NCI-H1930 (cell line): ENCODE results near the gene SLFN5.
"Not testable (repeated sequence)": the region's sequence is repeated elsewhere in the genome, so short reads cannot be mapped to it uniquely, and the experiment has no call there.

Experiments used
- DNase-seq, 2 experiments: peaks; one replicate each; lab custom pipeline; 2025; lab: John Stamatoyannopoulos, UW

The SLFN5 gene

GRCh38 chr17:35242158-35242804 lies 591 bp upstream of the SLFN5 start:
- DNase-seq: peak; percentile 21 to 46

GRCh38 chr17:35243561-35244340 lies 879 bp downstream of the SLFN5 start:
- no peak for DNase-seq

- no peak for DNase-seq
Observed at GRCh38 chr17:35244341-35245195, 1.7 kb downstream of the SLFN5 start.

- DNase-seq: no peak
Observed at GRCh38 chr17:35245196-35245486, 2.3 kb downstream of the SLFN5 start.

- DNase-seq: no peak
Observed at GRCh38 chr17:35252651-35253050, 9.8 kb downstream of the SLFN5 start.

GRCh38 chr17:35254107-35254773 lies 11.4 kb downstream of the SLFN5 start:
- DNase-seq: no peak

GRCh38 chr17:35255316-35255715 lies 12.4 kb downstream of the SLFN5 start:
- no peak for DNase-seq

GRCh38 chr17:35256629-35257028 lies 13.8 kb downstream of the SLFN5 start:
- no peak for DNase-seq

GRCh38 chr17:35257208-35257659 lies 14.4 kb downstream of the SLFN5 start:
- DNase-seq: no peak

GRCh38 chr17:35259001-35259400 lies 16.1 kb downstream of the SLFN5 start:
- DNase-seq: no peak

GRCh38 chr17:35265071-35265470 lies 22.2 kb downstream of the SLFN5 start:
- no peak for DNase-seq

- no peak for DNase-seq
Observed at GRCh38 chr17:35265566-35266141, 22.8 kb downstream of the SLFN5 start.

GRCh38 chr17:35274167-35275066 lies 31.5 kb downstream of the SLFN5 start:
- not testable (repeated sequence) for DNase-seq

- not testable (repeated sequence) for DNase-seq
Observed at GRCh38 chr17:35278454-35278853, 35.6 kb downstream of the SLFN5 start.

GRCh38 chr17:35278876-35279275 lies 36.0 kb downstream of the SLFN5 start:
- DNase-seq: not testable (repeated sequence)

GRCh38 chr17:35283767-35284166 lies 40.9 kb downstream of the SLFN5 start:
- DNase-seq: no peak

- DNase-seq: no peak
Observed at GRCh38 chr17:35284955-35285354, 42.1 kb downstream of the SLFN5 start.

- DNase-seq: no peak
Observed at GRCh38 chr17:35286120-35286781, 43.4 kb downstream of the SLFN5 start.

GRCh38 chr17:35287286-35287811 lies 44.5 kb downstream of the SLFN5 start:
- DNase-seq: no peak

- DNase-seq: no peak
Observed at GRCh38 chr17:35289222-35289621, 46.4 kb downstream of the SLFN5 start.
